HG03442 (cell line): ENCODE data around the gene TCERG1.
"Not testable (repeated sequence)": the region's sequence is repeated elsewhere in the genome, so short reads cannot be mapped to it uniquely, and the experiment has no call there.

ENCODE experiments used
- ATAC-seq: cut with Tn5 transposase; IDR thresholded peaks from one replicate; pipeline ENCODE4 v1.9.1; 2021; ENCODE audit warnings: mild to moderate bottlenecking, moderate library complexity; ENCODE audit not compliant: unreplicated experiment

The TCERG1 gene

GRCh38 chr5:146516151-146516475 lies 69.0 kb downstream of the TCERG1 start, which contains the start of gene GPR151:
Gene GPR151, minus strand, starts transcription at chr5:146516190. Its CDS starts 77 bp downstream, at chr5:146516113.
- no peak for ATAC-seq

GRCh38 chr5:146519554-146519953 lies 72.4 kb downstream of the TCERG1 start:
- ATAC-seq: no peak

GRCh38 chr5:146520731-146521130 lies 73.6 kb downstream of the TCERG1 start:
- ATAC-seq: no peak

DNA sequence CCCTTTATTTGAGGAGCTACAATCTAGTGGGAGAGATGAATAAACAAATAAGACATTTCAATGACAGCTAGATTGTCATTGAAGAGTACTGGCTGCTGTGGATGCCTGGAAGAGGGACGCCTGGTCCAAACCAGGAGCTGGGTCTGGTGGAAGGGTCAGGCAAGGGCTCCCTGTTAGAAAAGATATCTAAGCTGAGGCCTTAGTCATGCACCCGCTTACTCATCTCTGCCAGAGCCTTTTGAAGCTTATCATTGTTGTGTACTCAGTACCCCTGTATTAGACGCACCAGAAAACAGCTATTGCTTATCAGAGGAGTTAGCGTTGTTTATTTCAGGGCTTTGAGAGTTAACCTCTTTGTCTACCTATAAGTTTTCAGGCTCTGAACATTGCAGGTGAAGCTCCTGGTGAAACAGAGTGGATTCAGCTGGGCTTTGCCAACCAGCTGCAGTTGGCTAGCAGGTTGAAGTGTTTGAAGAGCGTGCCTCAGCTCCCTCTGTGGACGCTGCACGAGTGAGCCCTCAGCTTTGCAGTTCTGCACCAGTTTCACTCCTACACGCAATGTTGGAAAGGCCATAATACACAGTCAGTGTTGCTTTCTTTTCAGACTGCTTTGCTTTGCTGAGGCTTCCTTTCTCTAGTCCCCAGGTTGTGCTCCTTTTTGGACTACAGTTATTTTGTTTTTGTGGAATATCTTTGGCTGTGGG lies 74.4 kb downstream of the TCERG1 start:
- no peak for ATAC-seq

GRCh38 chr5:146523698-146524097 lies 76.6 kb downstream of the TCERG1 start:
- ATAC-seq: no peak

DNA sequence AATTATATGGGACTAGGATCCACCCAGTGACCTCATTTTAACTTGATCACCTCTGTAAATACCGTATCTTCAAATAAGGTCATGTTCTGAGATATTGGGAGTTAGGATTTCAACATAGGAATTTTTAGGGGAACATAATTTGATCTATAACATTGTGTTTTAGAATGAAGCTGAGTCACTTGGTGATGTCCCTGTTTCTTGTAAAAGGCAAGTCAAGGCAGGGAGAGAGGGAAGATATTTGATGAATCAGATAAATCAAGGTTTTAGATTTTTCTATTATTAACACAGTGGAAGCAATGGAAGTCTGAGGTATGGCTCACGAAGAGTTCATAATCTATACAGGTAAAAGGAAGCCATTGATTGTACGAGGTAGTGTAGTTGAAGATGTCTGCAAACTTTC lies 80.7 kb downstream of the TCERG1 start:
- ATAC-seq: no peak

DNA sequence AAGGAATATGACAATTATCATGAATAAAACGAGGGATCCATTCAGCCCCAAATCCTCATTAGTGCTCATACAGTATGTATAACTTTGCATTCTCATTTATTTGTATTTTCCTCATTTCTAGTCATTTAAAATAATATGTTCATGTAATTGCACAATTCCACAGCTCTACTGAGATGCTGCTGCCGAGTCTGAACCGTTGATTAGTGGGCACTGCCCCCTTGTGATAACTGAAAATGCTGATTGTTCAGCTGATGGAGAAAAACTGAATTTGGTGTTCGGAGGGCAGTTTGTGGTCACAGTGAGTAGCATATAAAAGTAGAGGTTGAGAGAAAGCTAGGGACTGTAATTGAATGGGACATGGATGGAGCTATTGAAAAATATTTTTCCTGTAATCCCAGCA lies 81.1 kb downstream of the TCERG1 start:
- no peak for ATAC-seq

DNA sequence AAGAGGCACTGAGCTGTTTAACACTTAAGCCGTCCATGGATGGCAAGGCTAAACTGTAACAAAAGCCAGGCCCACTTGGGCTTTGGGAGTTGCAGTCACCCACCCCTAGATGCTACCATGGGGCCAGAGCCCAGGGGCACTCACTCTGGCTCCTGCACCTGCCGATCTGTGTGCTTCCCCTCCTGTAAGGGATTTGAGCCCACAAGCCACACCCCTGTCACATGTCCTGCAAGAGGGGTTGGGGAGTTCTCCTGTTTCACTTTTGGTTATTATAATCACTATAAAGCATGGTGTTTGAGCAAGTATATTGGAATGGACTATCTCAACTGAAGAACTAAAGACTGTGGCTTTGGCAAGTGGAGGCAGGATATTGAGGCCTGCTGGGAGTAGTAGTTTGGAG lies 82.9 kb downstream of the TCERG1 start:
- ATAC-seq: peak; percentile 60

DNA sequence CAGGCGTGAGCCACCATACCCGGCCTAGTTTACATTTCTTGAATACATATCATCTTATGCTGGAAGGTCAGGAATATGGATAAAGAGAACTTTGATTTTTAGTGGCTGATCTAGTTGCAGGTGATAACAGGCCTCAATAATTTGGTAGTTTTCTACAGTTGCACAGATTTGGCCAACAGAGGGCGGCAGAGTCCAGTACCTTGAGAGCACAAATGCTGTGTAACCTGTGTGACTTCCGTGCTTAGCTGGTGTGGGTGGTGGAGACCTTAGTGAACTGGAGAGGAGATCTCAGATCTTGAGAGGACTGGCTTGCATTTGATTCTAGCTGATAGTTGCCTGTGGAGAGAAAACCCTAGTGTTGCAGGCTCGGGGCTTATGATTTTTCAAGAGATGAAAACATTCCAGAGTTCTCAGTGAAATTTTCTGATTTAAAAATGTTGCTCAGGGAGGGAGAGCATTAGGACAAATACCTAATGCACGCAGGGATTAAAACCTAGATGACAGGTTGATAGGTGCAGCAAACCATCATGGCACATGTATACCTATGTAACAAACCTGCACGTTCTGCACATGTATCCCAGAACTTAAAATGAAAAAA lies 86.2 kb downstream of the TCERG1 start:
- peak; percentile 96 for ATAC-seq

- no peak for ATAC-seq
Observed at GRCh38 chr5:146533882-146534281, 86.7 kb downstream of the TCERG1 start.

GRCh38 chr5:146538432-146538831 lies 91.3 kb downstream of the TCERG1 start:
- no peak for ATAC-seq

- ATAC-seq: no peak
Observed at GRCh38 chr5:146539973-146540372, 92.8 kb downstream of the TCERG1 start.

GRCh38 chr5:146540414-146540813 lies 93.3 kb downstream of the TCERG1 start:
- no peak for ATAC-seq

DNA sequence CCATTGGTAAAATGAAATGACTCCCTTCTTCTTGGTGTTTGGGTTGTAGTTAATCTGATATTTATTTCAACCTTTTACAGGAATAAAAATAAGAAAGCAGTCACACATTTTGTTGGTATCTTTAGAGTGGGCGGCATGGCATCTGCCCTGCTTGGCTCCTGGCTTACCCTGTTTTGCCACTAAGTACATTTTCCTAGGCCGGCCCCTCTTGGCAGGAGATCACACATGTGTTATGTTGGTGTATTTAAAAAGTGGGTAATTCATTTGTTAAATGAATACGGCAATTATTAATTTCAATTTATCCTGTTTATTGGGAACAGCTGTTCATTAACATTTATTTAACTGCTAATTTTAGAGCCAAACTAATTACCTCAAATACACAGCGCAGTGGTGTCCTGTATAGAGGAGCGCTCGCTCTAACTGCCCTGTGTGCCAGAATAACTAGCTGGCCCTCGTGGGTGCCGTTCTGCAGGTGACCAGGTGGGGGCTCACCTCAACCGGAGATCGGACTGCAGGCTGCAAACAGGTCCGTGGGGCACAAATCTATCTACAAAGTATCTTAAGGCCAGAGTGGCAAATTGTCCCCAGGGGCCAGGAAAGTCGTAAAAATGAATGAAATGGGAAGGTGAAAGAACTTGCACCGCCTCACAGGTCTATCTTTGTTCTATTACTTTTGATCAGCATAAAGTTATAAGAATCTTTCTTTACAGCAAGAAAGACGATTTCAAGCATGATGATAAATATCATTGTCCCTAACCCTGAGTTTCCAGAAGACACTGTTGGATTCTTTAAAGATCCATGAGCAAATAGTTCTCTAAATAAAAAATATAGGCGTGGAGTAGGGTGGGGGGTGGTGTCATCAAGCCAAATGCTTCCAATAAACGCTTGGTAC lies 95.1 kb downstream of the TCERG1 start:
- ATAC-seq: peak; percentile 99

- no peak for ATAC-seq
Observed at GRCh38 chr5:146544232-146544631, 97.1 kb downstream of the TCERG1 start.

DNA sequence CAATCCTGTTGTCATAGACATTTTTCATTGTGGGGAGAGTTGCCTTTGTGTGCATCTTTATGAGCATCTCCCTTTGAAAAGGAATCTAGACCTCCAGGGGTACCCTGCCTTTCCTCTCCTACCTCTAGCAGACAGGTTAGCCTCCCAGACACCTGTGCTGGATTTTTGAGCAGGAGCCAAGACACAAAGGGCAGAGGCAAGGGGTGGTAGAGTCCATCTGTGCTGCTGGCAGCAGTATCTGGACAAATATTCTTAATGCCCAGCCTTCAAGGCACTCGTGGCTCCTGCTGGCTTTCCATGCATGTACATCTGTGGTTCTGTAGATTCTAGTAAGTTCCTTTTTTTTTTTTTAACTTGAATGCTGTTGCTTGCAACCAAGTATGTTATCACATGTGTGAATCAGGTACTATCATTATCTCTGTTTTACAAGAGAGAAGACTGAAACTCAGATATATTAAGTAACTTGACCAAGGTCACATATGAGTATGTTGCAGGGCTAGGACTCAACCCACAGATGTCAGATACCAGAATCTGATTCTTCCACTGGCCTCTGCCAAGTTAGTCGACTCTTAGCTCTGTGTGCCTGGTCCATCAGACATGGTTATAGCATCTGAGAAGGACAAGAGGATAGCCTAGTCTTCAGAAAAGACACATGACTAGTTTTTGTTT lies 101.8 kb downstream of the TCERG1 start:
- ATAC-seq: no peak

- ATAC-seq: no peak
Observed at GRCh38 chr5:146549615-146550014, 102.5 kb downstream of the TCERG1 start.

DNA sequence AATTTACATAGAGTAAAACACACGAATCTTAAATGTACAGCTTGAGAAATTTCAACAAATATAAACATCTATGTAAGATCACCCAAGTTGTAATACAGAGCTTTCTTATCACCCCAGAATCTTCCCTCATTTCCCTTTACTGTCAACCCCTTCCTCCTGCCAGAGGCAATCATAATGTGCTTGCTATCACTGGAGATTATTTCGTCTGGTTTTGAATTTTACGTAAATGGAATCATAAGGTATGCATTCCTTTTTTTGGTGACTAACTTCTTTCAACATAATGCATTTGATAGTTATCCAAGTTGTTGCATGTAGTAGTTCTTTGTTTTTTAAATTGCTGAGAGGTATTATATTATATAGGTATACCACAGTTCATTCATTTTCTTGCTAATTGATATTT lies 106.3 kb downstream of the TCERG1 start:
- ATAC-seq: no peak

DNA sequence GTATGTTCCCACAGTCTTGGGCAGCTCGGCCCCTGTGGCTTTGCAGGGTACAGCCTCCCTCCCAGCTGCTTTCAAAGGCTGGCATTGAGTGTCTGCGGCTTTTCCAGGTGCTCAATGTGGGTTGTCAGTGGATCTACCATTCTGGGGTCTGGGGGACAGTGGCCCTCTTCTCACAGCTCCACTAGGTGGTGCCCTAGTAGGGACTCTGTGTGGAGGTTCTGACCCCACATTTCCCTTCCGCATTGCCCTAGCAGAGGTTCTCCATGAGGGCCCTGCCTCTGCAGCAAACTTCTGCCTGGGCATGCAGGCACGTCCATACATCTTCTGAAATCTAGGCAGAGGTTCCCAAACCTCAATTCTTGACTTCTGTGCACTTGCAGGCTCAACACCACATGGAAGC lies 109.8 kb downstream of the TCERG1 start:
- not testable (repeated sequence) for ATAC-seq

GRCh38 chr5:146560205-146560812 lies 113.2 kb downstream of the TCERG1 start:
- no peak for ATAC-seq
